NCI-H69 (cell line): Measurements from ENCODE around the gene HPSE.

Experiments
- DNase-seq: peaks from one replicate; lab custom pipeline; 2025; lab: John Stamatoyannopoulos, UW

Gene HPSE

GRCh38 chr4:83247415-83248357, 87.0 kb downstream of the HPSE start:
- no peak for DNase-seq
